Measurements from ENCODE around the gene CYB5R2. TPM values are rescaled to one million over a fixed set of nuclear protein-coding genes. Genes with fewer than 3 reads are reported as not detected.

CYB5R2 gene
- total and polyA plus RNA-seq, 2 experiments from 2014 or later = 40.9 to 56.2 TPM

GRCh38 chr11:7673724-7674434 lies 579 bp upstream of the CYB5R2 start:
- Mint-ChIP-seq H3K27ac (peak overlapping the region; percentile 63; the same call in 1 of the 2 replicates), H3K4me1 (peaks cover 39% of the 10 kb centered on the region), H3K36me3 (ENCODE audit: low read depth) (peaks cover 17% of the 10 kb centered on the region; the same call in 2 of the 3 replicates), H3K4me3 (peak overlapping the region; percentile 89), H3K9me3 (no peaks in the 10 kb centered on the region), H3K27me3 (ENCODE audit: insufficient read depth, low read depth, poor library complexity) (peaks cover 13% of the 10 kb centered on the region)
- Histone ChIP-seq H3K9me2 (ENCODE audit: insufficient read depth) (no peaks in the 10 kb centered on the region), H3K27me3 (ENCODE audit: insufficient read depth) (no peaks in the 10 kb centered on the region), H3K27ac (ENCODE audit: low read depth) (peak overlapping the region; percentile 55; the same call in 1 of the 2 replicates), H3K36me3 (ENCODE audit: insufficient read depth) (no peaks in the 10 kb centered on the region), H4K20me1 (replicated peaks; ENCODE audit: insufficient read depth) (no peaks in the 10 kb centered on the region), H2AFZ (peak overlapping the region; percentile 97), H3F3A (replicated peaks; ENCODE audit: low read depth) (0 out of 2 replicates have a peak, but pooled peaks cover 3% of the 10 kb centered on the region), H3K4me1 (ENCODE audit: insufficient read depth) (peaks cover 36% of the 10 kb centered on the region), H3K4me2 (peak overlapping the region; percentile 92), H3K4me3 (peak overlapping the region; percentile 84), H3K79me2 (replicated peaks; ENCODE audit: insufficient read depth) (no peaks in the 10 kb centered on the region)
- TF ChIP-seq STAT1 (IDR thresholded peaks at IDR 0.05; ENCODE audit: unreplicated experiment) (no peak), CREB1 (CRISPR knock-in tag; IDR thresholded peaks at IDR 0.05; ENCODE audit: low read depth) (peak; percentile 48), ZNF114 (CRISPR knock-in tag; IDR thresholded peaks at IDR 0.05) (0 out of 2 replicates have a peak, but pooled peaks have one; percentile 48), NANOG (IDR thresholded peaks at IDR 0.05; ENCODE audit: borderline replicate concordance) (no peak), CTCF (conservative IDR thresholded peaks at IDR 0.05; ENCODE audit: low read depth in 2 of 2) (no peak), ZNF462 (CRISPR knock-in tag; IDR thresholded peaks at IDR 0.05) (no peak), POLR2AphosphoS5 (IDR thresholded peaks at IDR 0.05; ENCODE audit: low read depth) (peak; percentile 76), EZH2 (IDR thresholded peaks at IDR 0.05; ENCODE audit: low read depth, unreplicated experiment) (no peak), JUNB (IDR thresholded peaks at IDR 0.05; ENCODE audit: unreplicated experiment) (no peak), EZH2phosphoT487 (IDR thresholded peaks at IDR 0.05; ENCODE audit: unreplicated experiment) (no peak), REST (IDR thresholded peaks at IDR 0.05; ENCODE audit: unreplicated experiment) (no peak), ZNF331 (CRISPR knock-in tag; IDR thresholded peaks at IDR 0.05; ENCODE audit: low read depth) (no peak), ETS1 (IDR thresholded peaks at IDR 0.05) (no peak)
- peak; percentile 90 for DNase-seq (ENCODE audit: low spot score)
- peak; percentile 84 for ATAC-seq
